WI38 (cell line): ENCODE measurements around the gene CTXND1.

Source experiments
- H3K4me3 ChIP-seq: 2 replicates; pipeline ENCODE4 v1.5.1; 2011; ENCODE audit warnings: low read depth, mild to moderate bottlenecking, control low read depth, low read length
- TF ChIP-seq, protein P1 (sequence below): IDR thresholded peaks from 2 replicates; pipeline ENCODE4 v1.5.1; 2012; ENCODE audit warnings: low read depth, mild to moderate bottlenecking, control low read depth, low read length

The CTXND1 gene

DNA sequence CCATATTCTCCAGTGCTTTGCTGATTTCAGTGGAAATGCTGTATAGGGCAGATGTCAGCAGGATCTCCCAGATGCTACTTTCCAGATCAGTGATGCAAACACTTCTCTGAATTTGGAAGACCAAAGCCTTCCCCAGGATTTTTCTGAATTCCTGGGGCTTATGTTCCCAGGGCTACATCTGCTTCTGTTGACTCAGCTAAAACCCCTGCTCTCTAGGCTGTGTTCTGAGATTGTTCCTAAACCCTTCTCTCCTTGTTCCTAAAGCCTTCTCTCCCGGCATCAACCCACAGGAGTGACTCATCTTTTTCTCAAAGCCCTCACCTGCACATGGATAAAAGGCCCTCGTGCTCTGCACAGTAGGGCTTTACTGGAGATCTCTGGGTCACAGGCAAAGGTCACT is 63.8 kb downstream of the CTXND1 start:
- TF ChIP-seq, protein P1, sequence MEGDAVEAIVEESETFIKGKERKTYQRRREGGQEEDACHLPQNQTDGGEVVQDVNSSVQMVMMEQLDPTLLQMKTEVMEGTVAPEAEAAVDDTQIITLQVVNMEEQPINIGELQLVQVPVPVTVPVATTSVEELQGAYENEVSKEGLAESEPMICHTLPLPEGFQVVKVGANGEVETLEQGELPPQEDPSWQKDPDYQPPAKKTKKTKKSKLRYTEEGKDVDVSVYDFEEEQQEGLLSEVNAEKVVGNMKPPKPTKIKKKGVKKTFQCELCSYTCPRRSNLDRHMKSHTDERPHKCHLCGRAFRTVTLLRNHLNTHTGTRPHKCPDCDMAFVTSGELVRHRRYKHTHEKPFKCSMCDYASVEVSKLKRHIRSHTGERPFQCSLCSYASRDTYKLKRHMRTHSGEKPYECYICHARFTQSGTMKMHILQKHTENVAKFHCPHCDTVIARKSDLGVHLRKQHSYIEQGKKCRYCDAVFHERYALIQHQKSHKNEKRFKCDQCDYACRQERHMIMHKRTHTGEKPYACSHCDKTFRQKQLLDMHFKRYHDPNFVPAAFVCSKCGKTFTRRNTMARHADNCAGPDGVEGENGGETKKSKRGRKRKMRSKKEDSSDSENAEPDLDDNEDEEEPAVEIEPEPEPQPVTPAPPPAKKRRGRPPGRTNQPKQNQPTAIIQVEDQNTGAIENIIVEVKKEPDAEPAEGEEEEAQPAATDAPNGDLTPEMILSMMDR = no peak
- H3K4me3 ChIP-seq = no peak overlapping the region

- TF ChIP-seq, protein P1 = no peak
- H3K4me3 ChIP-seq = no peak overlapping the region
These were observed 65.4 kb downstream of the CTXND1 start for GRCh38 chr15:80186597-80186996.

DNA sequence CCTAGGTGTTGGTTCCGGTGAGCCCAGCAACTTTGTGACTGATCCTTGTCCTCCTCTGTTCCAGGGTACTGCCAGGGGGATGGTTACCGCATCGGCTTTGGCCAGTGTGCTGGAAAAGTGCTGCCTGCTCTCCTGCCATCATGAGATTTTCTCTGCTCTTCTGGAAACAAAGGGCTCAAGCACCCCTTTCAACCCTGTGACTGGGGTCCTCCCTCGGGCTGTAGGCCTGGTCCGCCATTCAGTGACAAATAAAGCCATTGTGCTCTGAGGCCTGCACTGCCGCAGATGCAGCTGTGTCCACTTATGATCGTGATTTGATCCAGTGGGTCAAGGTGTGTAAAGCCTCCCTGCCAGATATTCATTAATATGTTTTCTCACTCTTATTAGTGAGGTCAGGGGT is 65.9 kb downstream of the CTXND1 start:
- TF ChIP-seq, protein P1 = no peak
- H3K4me3 ChIP-seq = no peak overlapping the region

- TF ChIP-seq, protein P1 = no peak
These were observed 66.9 kb downstream of the CTXND1 start for GRCh38 chr15:80185152-80185551.

GRCh38 chr15:80184554-80184953 is 67.5 kb downstream of the CTXND1 start:
- TF ChIP-seq, protein P1 = no peak
- H3K4me3 ChIP-seq = no peak overlapping the region

More at GRCh38 chr15:80185152-80185551, 66.9 kb downstream of the CTXND1 start:
- no peak overlapping the region for H3K4me3 ChIP-seq

DNA sequence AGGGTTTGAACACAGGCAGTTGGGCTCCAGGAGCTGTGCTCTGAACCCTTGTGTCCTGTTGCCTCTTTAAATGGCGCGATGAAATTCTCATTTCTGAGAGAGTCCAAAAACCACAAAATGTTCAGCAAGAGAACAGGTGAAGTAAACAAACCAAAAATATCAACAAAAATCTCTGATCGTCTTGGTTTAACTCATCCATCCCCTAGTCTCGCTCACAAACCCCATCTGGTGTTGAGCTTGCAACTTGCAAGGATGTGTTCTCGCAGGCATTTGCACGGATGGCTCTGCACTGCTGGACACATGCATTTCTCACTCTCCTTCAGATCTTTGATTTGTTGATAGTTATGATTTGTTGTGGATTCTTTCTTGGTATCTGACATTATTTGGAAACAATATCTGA is 68.1 kb downstream of the CTXND1 start:
- TF ChIP-seq, protein P1 = no peak
- no peak overlapping the region for H3K4me3 ChIP-seq

- H3K4me3 ChIP-seq = no peak overlapping the region
- TF ChIP-seq, protein P1 = no peak
These were observed 68.7 kb downstream of the CTXND1 start for GRCh38 chr15:80183306-80183705.
